Measurements from ENCODE around the gene STMP1.
A peak's percentile ranks its signal among the peaks of the same experiment; 100 is the strongest.

The STMP1 gene

GRCh38 chr7:135693558-135693957 lies 31.2 kb downstream of the STMP1 start:
- POLR2A ChIA-PET (ENCODE audit: low non-redundant PET) = no interaction called here
- CTCF ChIA-PET = no interaction called here
- no peak for DNase-seq (ENCODE audit: low spot score)
- H3K27ac ChIP-seq = no peak overlapping the region
- TF ChIP-seq, protein P1, sequence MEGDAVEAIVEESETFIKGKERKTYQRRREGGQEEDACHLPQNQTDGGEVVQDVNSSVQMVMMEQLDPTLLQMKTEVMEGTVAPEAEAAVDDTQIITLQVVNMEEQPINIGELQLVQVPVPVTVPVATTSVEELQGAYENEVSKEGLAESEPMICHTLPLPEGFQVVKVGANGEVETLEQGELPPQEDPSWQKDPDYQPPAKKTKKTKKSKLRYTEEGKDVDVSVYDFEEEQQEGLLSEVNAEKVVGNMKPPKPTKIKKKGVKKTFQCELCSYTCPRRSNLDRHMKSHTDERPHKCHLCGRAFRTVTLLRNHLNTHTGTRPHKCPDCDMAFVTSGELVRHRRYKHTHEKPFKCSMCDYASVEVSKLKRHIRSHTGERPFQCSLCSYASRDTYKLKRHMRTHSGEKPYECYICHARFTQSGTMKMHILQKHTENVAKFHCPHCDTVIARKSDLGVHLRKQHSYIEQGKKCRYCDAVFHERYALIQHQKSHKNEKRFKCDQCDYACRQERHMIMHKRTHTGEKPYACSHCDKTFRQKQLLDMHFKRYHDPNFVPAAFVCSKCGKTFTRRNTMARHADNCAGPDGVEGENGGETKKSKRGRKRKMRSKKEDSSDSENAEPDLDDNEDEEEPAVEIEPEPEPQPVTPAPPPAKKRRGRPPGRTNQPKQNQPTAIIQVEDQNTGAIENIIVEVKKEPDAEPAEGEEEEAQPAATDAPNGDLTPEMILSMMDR (conservative IDR thresholded peaks at IDR 0.05; ENCODE audit: low read depth) = no peak

DNA sequence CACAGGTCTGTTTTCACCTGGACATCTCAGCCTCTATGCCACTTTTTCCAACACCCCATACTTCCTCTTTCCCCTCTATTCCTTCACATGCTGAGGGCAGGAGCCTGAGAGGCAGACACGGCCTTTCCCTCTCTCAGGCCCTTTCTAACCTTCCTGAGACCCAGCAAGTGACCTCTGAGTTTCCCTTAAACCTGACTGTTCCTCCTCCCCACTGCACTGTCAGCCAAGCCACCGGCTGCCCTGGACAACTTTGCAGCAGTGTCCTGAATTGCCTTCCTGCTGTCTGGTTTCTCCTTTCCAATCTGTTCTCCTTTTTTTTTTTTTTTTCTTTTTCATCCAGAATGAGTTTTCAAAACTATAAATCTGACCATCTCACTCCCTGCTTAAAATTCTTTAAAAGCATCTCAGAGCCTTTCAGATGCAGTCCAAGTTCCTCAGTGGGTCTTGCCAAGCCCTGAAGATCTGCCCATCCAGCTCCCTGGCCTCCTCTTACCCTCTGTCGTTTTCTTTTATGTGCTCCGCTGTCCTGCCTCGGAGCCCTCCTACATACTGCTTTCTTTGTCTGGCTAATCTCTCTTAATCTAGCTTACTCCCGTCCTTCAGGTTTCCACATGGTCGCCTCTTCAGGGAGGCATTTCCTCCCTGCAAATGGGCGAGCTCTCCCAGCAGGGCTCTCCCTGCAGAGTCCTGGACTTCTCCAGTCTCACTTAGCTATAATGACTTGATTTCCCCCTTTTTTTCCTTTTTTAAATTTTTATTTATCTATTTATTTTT lies 35.1 kb downstream of the STMP1 start:
- peak overlapping the region; percentile 12; the same call in 1 of the 2 replicates for H3K27ac ChIP-seq
- DNase-seq (ENCODE audit: low spot score) = no peak
- TF ChIP-seq, protein P1 (conservative IDR thresholded peaks at IDR 0.05; ENCODE audit: low read depth) = no peak
- ChIA-PET CTCF (no interaction called here), POLR2A (ENCODE audit: low non-redundant PET) (no interaction called here)

DNA sequence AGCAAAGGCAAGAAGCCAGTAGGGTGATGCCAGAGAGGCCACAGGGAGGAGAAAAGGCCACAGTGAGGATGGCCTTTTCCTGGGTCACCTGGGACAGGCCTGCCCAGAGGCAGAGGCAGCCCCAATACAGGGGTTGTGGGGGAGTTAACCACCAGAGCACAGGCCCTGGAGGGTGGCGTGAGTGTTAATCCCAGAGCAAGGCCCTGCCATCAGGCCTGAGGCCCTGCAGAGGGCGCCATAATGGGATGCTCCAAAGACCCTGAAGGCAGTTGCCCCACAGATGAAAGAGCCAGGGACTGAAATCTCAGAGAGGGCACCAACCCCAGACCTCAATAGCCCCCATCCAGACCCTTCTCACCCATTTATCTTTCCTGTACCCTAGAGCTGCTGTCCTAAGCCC lies 41.8 kb downstream of the STMP1 start:
- POLR2A ChIA-PET (ENCODE audit: low non-redundant PET) = no interaction called here
- CTCF ChIA-PET = no interaction called here
- DNase-seq (ENCODE audit: low spot score) = no peak
- H3K27ac ChIP-seq = no peak overlapping the region; the same call in 1 of the 2 replicates
- TF ChIP-seq, protein P1 (conservative IDR thresholded peaks at IDR 0.05; ENCODE audit: low read depth) = no peak; the same call in 1 of the 2 replicates

DNA sequence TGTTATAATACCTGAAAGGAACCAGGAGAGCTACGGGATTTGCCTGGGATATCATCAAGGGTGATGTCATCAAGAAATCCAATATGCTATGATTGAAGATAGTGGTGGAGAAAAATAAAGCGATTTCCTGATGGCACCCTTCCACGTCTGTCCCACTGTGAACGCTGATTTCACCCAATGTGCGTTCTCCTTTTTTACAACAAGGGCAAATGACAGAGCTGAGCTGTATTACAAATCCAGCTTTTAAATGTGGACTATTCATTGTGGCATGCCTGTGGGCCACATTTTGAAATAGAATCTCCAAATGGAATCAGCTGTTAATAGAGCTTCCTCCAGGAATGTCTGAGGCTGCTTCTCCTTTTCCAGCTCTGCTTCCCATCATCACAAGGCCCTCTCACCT lies 42.4 kb downstream of the STMP1 start:
- no peak for DNase-seq (ENCODE audit: low spot score)
- ChIA-PET CTCF (no interaction called here), POLR2A (ENCODE audit: low non-redundant PET) (no interaction called here)
- TF ChIP-seq, protein P1 (conservative IDR thresholded peaks at IDR 0.05; ENCODE audit: low read depth) = no peak
- no peak overlapping the region for H3K27ac ChIP-seq

DNA sequence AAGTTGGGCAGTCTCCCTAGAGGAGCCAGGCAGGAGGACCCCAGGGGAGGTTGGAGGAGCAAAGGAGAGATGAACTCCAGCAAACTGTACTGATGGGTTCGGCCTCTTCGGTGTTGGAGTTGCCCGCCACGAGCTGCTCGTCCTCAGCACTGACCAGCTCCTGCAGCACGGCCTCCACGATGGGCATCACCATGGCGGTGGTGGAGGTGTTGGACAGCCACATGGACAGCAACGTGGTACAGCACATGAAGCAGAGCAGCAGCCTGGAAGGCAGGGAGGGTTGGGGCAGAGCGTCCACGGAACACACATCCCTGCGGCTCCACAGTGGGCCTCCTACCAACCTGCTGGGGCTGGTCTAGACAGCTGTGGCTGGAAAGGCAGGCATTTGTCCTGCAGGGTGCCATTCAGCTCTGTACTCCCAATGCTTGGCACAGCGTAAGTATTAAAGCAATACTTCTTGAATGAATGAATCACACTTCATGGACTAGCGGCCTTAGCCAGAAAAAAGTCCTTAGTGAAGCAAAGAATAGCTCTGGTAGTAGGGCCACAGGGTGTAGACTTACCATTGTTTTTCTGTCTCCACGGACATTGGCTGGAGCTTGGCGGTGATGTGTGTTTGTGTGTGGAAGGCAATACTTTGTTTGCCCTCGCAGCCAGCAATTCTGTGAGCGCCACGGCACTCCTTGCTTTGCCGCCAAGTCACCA lies 43.9 kb downstream of the STMP1 start:
- ChIA-PET CTCF (no interaction called here), POLR2A (ENCODE audit: low non-redundant PET) (no interaction called here)
- H3K27ac ChIP-seq = peak overlapping the region; percentile 55
- no peak for DNase-seq (ENCODE audit: low spot score)
- TF ChIP-seq, protein P1 (conservative IDR thresholded peaks at IDR 0.05; ENCODE audit: low read depth) = no peak

DNA sequence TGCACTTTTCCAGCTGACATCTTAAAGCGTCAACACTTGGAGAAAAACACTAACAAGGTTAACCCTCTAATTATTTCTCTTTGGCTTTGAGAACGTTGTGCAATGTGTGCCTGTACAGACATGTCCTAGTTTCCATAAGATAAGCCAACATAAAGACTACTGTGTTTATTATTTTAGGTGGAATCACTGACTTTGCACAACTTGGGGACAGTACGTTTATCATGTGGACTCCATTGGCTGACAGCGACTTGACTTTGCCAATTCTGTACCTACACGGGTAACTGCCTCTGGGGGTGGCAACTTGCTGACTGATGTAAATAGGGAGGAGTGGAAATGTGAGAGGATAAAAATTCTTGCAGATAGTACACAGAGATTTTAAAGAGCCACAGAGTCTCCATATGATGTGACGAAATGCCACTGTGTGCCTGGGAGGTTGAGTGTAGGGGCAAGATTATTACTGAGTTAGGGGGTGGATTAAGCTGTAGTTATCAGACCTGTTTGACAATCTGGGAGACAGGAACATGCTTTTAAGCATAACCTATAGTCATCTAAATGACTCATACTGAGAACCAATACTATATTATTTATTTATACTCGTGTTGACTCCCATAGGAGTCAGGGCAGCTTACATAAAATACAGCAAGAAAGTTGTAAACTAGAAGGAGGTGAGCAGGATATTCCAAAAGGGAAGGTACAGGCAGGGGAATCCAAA lies 44.7 kb downstream of the STMP1 start:
- CTCF ChIA-PET = no interaction called here
- POLR2A ChIA-PET (ENCODE audit: low non-redundant PET) = no interaction called here
- peak; percentile 71 for DNase-seq (ENCODE audit: low spot score)
- TF ChIP-seq, protein P1 (conservative IDR thresholded peaks at IDR 0.05; ENCODE audit: low read depth) = no peak
- peak overlapping the region; percentile 55 for H3K27ac ChIP-seq

Data from RWPE1 (cell line).